Activated naive CD4-positive, alpha-beta T cell treated with anti-CD3 and anti-CD28 coated beads, Interleukin-2, amount 50 U/mL, for 72 hours (primary cell): ENCODE data around the gene GNAS-AS1. TPM values are rescaled to one million over a fixed set of nuclear protein-coding genes. Genes with fewer than 3 reads are reported as not detected.

Experiments
- ATAC-seq, 2 donors: fragments of 150-1000 bp; cut with Tn5 transposase; 2 replicates each; pipeline ENCODE4 v1.10.0; 2021; ENCODE audit warnings: mild to moderate bottlenecking in 2 of 2, moderate library complexity in 2 of 2
- DNase-seq, 2 donors: peaks; one replicate each; pipeline ENCODE4 v3.0.0; 2021 to 2022; ENCODE audit warnings: low spot score in 2 of 2
- H3K27ac Mint-ChIP-seq, 2 donors: one replicate each; pipeline ENCODE4 v1.8.0; 2022; ENCODE audit warnings: mild to moderate bottlenecking in 2 of 2, mixed read lengths in 2 of 2
- H3K36me3 Mint-ChIP-seq, 2 donors: one replicate each; pipeline ENCODE4 v1.8.0; 2022; ENCODE audit warnings: mixed read lengths in 2 of 2
- H3K9me3 Mint-ChIP-seq, 2 donors: one replicate each; pipeline ENCODE4 v1.8.0; 2022; ENCODE audit warnings: mixed read lengths in 2 of 2
- total RNA-seq, 2 donors: library from RNA; stranded (reverse); gene quantifications; one replicate each; pipeline ENCODE4 v1.2.3, GENCODE V29; 2022

Gene GNAS-AS1
- total RNA-seq, 2 donors from 2014 or later, result 3.0 to 3.4 TPM

DNA sequence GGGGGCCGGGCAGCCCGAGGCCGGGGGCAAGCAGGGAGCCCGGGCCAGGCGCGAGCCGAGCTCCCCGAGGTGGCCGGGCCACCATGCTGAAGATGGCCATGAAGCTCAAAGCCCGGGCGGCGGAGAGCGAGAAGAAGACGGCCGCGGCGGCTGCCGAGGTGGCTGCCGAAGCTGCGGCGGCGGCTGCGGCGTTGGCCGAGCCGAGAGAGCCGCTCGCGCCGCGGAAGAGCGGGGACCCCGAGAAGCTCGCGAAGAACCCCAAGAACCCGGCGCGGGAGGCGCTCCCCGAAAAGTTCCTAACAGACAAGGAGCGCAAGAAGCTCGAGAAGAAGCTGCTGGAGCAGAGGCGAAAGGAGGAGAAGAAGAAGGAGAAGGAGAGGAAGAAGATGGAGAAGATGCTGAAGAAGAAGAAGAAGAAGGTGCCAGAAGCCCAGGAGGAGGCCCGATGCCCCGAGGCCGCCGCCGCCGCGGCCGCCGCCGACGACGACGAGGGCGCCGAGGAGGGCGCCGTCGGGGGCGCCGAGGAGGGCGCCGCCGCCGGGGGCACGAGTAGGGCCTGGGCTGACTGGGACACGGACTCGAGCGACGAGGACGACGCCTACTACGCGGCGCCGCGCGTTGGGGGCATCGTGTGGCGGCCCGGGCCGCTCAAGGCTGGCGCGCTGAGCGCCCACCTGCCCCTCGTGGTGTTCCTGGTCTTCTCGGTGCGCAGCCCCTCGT lies 39.3 kb upstream of the GNAS-AS1 start:
- Mint-ChIP-seq H3K27ac (peak overlapping the region; percentile 88 to 98), H3K36me3 (peaks cover 14 to 21% of the 10 kb centered on the region in 2 donors), H3K9me3 (no peaks in the 10 kb centered on the region)
- ATAC-seq, result no peak
- DNase-seq, result peak in 1 of 2 donors; percentile 19

DNA sequence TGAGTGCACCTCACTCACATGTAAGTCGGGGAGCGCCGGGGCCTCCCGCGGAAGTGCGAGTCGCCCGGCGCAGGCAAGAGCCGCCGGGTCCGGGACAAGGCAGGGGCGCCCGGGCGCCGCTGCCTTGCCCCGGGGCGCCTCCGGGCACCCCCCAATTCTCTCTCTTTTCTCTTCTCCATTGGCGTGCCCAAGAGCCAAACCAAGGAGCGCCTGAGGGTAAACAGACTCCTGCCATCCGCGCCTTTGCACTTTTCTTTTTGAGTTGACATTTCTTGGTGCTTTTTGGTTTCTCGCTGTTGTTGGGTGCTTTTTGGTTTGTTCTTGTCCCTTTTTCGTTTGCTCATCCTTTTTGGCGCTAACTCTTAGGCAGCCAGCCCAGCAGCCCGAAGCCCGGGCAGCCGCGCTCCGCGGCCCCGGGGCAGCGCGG lies 38.6 kb upstream of the GNAS-AS1 start:
- ATAC-seq (no peak), DNase-seq (no peak)
- Mint-ChIP-seq H3K9me3 (no peaks in the 10 kb centered on the region), H3K27ac (peak overlapping the region; percentile 88 to 90), H3K36me3 (peaks cover 14 to 16% of the 10 kb centered on the region in 2 donors)

DNA sequence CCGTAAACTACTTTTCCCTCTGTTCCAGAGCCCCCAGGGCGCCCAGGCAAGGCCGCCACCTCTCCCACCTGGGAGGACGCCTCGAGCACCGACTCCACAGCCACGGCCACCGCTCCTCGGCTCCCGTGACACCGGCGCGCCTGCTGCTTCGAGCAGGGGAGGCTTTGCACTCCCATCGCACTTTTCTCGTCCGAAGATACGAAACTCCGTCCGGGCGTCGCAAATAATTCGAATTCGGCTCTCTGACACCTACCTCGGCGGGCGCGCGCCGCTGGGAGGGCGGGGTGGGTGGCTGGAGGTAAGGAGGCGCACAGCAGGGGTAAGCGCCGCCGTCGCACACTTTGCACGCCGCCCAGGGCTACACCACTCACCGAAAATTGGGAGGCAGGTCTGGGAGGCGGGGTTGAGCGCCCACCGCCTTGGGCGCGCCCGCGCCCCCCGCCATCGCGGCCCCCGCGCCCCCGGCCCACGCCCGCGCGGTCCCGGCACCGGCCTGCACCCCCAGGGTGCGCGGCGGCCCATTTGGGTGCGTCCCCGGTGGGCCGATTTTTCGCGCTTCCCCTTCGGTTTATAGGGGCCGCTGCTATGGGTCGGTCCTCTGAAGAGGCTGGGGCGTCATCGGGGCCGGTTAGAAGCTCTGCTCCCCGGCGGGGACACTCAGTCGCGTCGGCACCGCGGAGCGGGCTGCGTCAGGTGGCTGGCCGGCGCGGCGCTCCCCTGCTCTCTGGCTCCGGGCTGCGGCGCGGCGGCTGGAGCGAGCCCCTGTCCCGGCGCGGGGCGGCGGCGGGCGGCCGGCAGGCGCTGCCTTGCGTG lies 38.0 kb upstream of the GNAS-AS1 start:
- H3K36me3 Mint-ChIP-seq, result peaks cover 13 to 15% of the 10 kb centered on the region in 2 donors
- no peaks in the 10 kb centered on the region for H3K9me3 Mint-ChIP-seq
- peak; percentile 72 to 86 for DNase-seq
- peak; percentile 70 to 71 for ATAC-seq
- peak overlapping the region; percentile 74 to 88 for H3K27ac Mint-ChIP-seq

DNA sequence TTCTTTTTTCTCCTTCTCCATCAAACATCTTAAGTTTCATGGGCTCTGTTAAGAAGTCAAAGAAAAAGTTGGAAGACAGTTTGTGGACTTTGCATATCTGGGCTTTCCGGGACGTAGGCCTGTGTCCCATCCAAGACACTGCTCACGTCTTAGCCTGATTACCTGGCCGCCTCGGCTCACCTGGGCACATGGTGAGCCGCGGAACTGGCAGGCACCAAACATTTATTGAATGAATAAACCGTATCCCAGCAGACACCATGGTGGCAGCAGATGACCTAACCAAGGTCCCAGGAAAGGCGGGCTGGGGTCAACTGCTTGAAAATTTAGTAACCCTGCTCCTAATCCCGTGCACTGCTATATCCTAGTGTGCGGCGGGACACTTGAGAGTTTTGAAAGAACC lies 37.4 kb upstream of the GNAS-AS1 start:
- ATAC-seq (no peak), DNase-seq (no peak)
- H3K27ac Mint-ChIP-seq, result peak overlapping the region; percentile 74 to 88
- peaks cover 9 to 10% of the 10 kb centered on the region in 2 donors for H3K36me3 Mint-ChIP-seq
- H3K9me3 Mint-ChIP-seq, result no peaks in the 10 kb centered on the region

DNA sequence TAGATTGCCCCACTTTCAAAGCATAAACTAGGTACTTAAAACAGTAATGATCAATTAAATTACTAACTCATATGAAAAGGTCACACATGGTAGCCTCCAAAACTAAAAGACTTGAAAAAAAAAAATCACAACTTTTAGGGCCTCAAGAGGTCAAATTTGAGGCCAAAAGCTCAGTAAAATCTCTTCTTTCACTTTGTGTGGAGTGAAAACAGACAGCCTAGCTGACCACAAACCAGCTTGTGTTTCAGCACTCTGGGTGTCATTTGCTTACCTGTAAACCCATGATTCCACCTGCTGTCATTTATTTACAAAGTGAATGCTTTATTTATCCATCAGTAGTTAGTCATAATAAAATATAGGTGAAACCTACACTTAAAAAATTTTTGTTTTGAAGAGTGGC lies 35.8 kb upstream of the GNAS-AS1 start:
- Mint-ChIP-seq H3K27ac (no peak overlapping the region), H3K36me3 (no peaks in the 10 kb centered on the region), H3K9me3 (no peaks in the 10 kb centered on the region)
- ATAC-seq (no peak), DNase-seq (no peak)

DNA sequence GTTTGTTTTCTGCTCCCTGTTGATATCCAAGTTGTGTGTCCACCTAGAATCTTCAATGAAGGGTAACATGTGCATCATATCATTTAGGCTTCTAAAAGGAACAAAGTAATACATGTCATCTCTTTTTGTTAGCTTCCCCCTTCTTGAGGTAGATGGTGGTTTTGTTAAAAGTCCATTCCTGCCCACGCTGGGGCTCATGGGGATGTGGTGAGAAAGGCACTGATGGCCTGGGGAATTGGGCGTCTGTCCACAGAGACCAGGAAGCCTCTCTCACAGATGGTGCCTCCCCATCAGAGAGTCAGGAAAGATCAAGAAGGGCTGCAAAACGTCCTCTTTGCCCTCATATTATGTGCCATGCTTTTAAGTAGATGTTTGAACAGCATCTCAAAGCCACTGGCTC lies 34.3 kb upstream of the GNAS-AS1 start:
- no peak for DNase-seq
- no peak for ATAC-seq
- Mint-ChIP-seq H3K27ac (no peak overlapping the region), H3K9me3 (no peaks in the 10 kb centered on the region), H3K36me3 (no peaks in the 10 kb centered on the region)

DNA sequence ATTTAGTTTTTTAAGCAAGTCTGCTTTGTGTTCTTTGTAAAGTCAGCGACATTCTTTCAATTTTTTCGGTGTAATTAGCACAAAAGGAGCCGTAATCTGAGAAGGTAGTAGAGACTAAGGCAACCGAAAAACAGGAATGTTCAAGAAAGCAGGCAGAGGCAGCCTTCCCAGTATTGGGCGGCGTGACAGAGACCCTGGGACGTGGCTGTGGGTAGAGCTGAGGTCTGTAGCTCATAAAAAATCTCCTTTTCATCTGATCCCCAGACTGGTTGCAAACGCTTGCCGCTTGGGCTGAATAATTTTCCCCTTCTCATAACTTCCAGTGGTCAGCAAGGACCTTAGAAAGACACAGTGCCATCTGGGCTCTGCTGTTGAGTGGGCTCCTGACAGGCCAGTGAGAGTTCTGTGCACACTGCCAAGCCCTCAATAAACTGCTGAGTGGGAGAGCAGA lies 32.6 kb upstream of the GNAS-AS1 start:
- DNase-seq (no peak), ATAC-seq (no peak)
- Mint-ChIP-seq H3K36me3 (no peaks in the 10 kb centered on the region), H3K27ac (no peak overlapping the region), H3K9me3 (no peaks in the 10 kb centered on the region)

DNA sequence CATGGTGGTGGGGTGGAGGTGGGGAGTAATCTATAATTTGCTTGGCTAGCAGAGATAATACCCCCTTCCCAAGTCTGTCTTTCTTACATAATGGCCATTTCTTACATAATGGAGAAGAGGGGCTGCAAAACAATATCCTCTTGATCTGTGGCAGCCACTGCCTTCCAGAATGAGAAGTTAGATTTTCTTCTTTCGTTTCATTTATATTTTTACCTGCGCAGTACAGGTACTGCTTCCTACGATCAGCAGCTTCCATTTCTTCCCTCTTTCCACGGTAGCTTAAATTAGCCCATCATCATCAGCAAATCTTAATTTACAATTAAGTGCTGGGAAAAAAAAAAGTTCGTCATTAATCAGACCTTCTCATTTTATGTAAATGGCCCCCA lies 32.0 kb upstream of the GNAS-AS1 start:
- no peak for ATAC-seq
- H3K27ac Mint-ChIP-seq, result no peak overlapping the region

DNA sequence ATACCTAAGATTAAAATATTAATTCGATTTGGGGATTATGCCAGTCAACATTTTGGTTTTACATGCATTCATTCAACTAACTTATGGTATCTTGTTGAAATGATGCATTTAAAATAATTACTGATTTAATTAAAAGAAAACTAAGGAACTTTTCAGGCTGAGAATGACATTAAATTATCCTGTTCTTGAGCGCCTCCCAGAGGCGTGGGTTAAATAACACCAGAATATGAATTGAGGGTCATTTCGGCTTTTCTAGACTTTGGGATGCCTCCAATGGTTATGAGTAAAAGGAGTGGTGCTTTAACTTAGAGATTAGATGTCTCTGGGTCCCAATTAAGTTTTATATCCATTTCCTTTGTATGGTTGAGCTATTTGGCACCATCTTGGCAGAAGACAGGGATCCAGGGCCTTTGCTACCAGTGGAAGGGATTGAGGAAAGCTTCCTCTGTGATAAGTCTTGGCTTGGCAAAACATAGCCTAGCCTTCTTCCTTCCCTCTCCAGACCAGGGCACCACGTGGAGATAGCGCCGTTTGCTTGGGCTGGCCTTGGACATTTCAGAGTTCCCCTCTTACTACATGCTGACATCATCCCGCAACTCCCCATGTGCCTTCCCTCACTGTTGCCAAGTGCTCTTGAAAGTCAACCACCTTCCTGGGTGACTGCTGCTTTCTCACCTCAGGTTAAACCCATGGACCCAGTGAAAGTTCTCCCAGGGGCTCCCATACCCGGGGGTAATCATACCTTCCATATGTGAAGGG lies 30.5 kb upstream of the GNAS-AS1 start:
- ATAC-seq, result no peak
- DNase-seq, result no peak
- H3K9me3 Mint-ChIP-seq, result no peaks in the 10 kb centered on the region
- no peaks in the 10 kb centered on the region for H3K36me3 Mint-ChIP-seq
- no peak overlapping the region for H3K27ac Mint-ChIP-seq

More for the DNA sequence above, 32.0 kb upstream of the GNAS-AS1 start:
- no peak for DNase-seq
- H3K9me3 Mint-ChIP-seq, result no peaks in the 10 kb centered on the region
- no peaks in the 10 kb centered on the region for H3K36me3 Mint-ChIP-seq

DNA sequence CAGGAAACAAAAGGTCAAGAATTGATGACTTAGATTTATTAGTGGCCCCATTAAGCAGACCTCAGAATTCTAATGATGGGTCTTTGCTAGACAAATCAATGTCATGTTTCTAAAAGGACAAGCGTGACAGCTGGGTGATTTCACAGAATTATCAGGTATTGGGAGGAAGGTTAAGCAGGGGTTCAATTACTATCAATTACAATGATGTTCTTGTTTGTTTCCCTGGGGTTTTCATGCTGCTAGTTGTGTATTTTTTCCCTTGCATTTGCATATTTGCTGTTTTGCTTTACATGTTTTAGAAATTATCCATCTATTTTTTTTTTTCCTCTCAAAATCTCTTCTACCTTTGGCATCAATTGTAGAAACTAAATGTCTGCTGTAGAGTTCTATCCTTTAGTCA lies 29.7 kb upstream of the GNAS-AS1 start:
- H3K27ac Mint-ChIP-seq, result no peak overlapping the region
- no peak for ATAC-seq
- no peak for DNase-seq
- H3K9me3 Mint-ChIP-seq, result no peaks in the 10 kb centered on the region
- H3K36me3 Mint-ChIP-seq, result no peaks in the 10 kb centered on the region

DNA sequence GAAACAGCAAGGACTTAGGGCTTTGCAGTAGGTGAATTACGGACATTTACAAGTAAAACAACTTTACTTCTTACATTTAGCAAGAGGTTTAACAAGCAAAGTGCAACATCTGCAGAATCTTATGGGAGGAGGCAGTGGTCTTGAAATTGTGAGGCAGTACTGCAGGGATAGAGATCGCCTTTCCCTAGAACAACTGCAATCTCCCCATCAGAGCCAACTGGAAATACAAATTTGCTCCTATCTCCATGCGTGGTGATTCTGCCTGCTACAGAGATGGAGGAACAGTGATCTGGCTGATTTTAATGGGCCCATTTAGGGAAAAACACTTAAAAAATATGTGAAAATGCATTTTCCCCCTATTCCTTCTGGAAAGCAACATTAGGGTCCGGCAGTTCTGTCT lies 27.7 kb upstream of the GNAS-AS1 start:
- peak overlapping the region; percentile 33 to 36 for H3K27ac Mint-ChIP-seq
- H3K36me3 Mint-ChIP-seq, result no peaks in the 10 kb centered on the region
- DNase-seq, result no peak
- no peak for ATAC-seq
- no peaks in the 10 kb centered on the region for H3K9me3 Mint-ChIP-seq

DNA sequence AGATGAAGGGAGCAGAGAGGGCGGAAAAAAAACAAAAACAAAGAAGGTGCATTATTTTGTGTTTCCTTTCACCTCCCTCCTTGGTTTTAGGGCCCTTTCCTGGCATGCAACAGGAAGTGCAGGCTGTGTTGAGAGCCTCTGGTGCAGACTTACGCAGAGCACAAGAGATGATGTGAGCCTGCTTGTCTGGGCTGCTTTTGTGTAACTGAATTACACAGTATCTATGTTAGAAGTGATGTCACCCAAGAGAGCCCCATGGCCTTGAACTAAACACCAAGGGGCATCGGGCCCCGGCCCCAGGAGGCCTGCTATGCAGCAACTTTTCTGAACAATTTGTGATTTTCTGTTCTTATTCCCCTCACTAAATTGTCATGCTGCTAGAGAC lies 27.3 kb upstream of the GNAS-AS1 start:
- ATAC-seq (peak; percentile 80 to 84), DNase-seq (no peak)
- H3K9me3 Mint-ChIP-seq, result no peaks in the 10 kb centered on the region
- peak overlapping the region; percentile 33 to 36 for H3K27ac Mint-ChIP-seq
- no peaks in the 10 kb centered on the region for H3K36me3 Mint-ChIP-seq

DNA sequence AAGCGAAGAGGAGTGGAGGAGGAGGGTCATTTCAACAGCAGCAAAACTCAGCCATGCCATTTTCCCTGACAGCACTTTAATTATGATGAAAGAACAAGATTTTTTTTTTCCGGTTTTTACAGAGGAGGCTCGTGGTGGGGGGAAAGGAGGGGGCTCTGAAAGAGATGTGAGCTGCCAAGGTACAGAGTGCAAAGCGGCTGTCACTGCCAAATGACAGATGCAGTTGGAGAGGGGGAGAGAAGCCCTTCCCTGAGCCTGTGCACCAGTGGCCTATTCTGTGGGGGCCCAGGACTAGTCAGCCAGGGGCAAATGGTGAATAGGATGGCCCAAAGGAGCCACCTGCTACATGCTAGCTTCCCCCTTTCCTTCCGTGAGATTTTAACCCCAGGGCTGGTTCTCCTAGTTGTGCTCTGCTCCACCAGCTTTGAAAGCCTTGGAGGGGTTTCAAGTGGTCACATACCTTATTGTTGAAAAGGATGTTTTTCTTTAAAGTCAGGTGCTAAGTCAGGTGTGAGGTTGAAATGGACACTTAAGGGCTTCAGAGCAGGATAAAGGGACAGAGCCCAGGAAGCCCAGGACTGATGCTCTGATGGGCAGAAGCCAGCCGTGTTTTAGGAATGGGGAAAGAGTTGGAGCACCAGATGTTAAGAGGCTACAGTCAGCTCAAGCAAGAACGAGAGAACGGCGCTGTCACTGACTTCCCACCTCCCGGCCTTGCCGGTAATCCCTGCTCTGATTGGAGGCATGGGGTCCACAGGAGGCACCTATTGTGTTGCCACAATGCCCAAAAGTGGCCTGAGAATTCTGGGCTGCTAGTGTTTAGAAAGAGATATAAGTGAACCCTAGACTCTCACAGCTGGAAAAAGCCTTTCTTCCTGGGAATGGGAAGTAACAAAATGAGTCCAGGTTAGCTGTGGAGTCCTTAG lies 26.6 kb upstream of the GNAS-AS1 start:
- ATAC-seq (no peak), DNase-seq (no peak)
- no peaks in the 10 kb centered on the region for H3K36me3 Mint-ChIP-seq
- no peaks in the 10 kb centered on the region for H3K9me3 Mint-ChIP-seq
- H3K27ac Mint-ChIP-seq, result peak overlapping the region; percentile 36 to 63

DNA sequence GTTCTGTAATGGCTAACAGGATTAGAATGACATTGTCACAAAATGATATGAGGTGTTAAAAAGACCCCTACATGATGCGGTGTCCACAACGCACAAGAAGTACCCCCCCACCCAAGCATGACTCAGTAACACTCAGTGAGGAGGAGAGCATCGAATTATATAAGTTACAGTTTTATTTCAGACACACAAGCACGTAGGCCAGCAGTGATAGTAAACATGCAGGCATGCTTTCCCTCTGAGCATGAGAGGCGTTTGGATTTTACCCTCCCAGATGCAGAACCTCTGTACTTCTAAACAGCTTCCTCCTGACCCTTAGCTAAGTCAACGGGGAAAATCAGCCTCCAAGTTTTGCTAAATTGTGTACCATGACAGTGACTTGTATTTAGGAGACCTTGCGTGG lies 25.7 kb upstream of the GNAS-AS1 start:
- no peaks in the 10 kb centered on the region for H3K36me3 Mint-ChIP-seq
- ATAC-seq, result no peak
- no peak for DNase-seq
- H3K27ac Mint-ChIP-seq, result peak overlapping the region in 1 of 2 donors; percentile 36
- no peaks in the 10 kb centered on the region for H3K9me3 Mint-ChIP-seq

DNA sequence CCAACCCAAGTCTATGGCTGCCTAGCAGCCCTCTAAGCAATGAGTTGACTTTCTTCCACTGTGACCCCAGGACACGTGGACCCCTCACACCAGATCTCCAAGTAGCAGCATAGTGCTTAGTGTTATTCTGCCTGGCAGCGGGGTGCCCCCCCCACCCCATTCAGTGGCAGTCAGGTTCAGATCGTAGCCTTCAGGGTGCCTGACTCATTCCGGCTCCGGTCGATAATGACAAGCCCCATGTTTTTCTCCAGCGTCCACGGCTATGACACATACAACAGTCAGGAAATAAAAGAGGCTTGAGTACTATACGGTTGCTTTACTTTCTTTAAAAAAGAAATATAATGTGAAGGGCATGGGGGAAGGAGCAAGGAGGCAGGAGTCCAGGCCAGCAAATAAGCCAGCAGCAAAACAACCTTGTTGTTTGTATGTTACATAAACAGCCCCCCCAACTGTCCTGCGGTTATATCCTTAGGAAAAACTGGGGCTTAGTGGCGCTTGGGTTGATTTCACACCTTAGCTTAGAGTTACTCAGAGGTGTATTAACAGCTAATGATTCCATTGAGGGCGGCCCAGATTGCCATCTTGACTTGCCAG lies 24.9 kb upstream of the GNAS-AS1 start:
- no peaks in the 10 kb centered on the region for H3K36me3 Mint-ChIP-seq
- H3K9me3 Mint-ChIP-seq, result no peaks in the 10 kb centered on the region
- DNase-seq (no peak), ATAC-seq (no peak)
- H3K27ac Mint-ChIP-seq, result no peak overlapping the region

DNA sequence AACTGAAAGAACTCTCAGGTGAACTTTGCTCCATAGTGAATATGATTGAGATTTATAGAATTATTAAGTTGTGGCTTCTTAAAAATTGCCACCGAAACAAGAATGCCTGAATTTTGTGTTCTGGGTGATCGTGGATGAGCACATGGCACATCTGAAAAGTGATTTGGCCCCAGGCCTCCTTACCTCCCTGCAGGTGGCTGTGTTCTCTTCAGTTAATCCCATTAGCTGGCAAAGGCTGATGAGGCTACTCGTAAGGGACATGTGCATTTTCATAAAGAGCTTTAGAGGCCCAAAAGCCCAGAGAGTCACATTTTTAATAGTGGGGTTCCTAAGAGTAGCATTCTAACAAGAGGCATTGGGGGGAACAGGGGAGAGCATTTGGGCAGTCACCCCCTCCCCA lies 24.4 kb upstream of the GNAS-AS1 start:
- ATAC-seq, result no peak
- no peak for DNase-seq
- no peaks in the 10 kb centered on the region for H3K9me3 Mint-ChIP-seq
- H3K36me3 Mint-ChIP-seq, result no peaks in the 10 kb centered on the region
- no peak overlapping the region for H3K27ac Mint-ChIP-seq
